HG03103 (cell line): ENCODE results near the gene C19orf47.

ENCODE experiments used
- ATAC-seq: cut with Tn5 transposase; IDR thresholded peaks from one replicate; pipeline ENCODE4 v1.9.1; 2021; ENCODE audit warnings: low read depth; ENCODE audit not compliant: unreplicated experiment

C19orf47 gene

DNA sequence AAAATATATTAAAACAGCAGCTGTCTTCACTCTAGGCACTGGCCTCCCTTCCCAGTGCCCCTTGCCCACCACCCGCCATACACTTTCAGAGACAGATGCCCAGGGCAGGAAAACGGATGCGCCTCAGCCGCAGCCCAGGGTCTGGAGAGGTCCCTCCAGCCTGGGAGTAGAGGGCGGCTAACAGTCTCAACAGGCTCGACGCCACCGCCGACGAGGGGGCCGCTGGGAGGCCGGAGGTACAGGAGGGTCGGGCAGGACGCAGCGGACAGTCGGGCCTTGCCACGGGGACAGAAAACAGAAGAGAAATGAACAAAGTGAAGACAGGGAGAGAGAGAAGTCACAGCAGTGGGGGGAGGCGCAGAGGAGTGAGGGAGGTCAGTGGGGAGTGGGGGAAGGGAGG, 27.1 kb downstream of the C19orf47 start:
- ATAC-seq = no peak

- ATAC-seq = no peak
These were observed 27.6 kb downstream of the C19orf47 start for GRCh38 chr19:40320558-40320935.

DNA sequence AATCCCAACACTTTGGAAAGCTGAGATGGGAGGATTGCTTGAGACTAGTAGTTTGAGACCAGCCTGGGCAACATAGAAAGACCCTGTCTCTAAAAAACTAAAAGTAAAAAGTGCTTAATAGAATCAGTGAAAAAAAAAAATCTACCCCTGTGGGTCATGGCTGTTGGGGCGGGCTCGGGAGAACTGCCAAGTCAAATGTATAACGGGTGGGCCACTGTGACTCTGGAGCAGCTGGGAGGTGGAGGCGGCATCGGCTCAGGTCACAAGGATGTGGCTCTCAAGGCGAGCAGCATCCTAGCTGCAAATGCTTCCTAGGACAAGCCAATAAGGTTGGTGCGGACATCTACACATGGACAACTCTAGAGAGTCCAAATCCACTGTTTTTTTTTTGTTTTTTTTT, 30.9 kb downstream of the C19orf47 start:
- ATAC-seq = no peak

DNA sequence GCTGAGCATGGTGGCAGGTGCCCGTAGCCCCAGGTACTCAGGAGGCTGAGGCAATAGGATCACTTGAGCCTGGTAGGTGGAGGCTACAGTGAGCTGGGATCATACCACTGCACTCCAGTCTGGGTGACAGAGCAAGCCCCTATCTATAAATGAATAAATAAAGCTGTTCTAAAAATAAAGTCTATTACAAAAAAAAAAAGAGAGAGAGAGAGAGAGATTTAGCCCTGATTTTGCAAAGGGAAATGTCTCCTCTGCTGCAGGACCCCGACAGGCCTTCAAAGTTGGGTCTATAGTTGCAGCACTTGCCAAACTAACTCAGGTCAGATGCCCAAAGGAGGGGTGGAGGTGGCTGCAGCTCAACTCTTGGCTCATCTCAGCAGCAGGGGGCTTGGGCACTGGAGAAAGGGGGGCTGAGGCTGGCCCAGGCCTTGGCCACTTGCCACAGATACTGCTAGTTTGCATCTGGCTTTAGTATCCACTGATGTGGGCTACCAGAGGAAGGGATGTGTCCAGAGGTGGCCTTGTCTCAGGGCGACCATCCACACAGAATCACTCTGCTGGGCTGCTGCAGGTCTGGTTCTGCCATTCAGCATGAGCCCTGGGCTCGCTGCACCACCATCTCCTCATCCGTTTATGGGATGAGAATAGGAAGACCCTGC, 32.3 kb downstream of the C19orf47 start:
- no peak for ATAC-seq

- ATAC-seq = no peak
These were observed 33.5 kb downstream of the C19orf47 start for GRCh38 chr19:40314656-40315055.

- no peak for ATAC-seq
These were observed 34.8 kb downstream of the C19orf47 start for GRCh38 chr19:40313229-40313983.

DNA sequence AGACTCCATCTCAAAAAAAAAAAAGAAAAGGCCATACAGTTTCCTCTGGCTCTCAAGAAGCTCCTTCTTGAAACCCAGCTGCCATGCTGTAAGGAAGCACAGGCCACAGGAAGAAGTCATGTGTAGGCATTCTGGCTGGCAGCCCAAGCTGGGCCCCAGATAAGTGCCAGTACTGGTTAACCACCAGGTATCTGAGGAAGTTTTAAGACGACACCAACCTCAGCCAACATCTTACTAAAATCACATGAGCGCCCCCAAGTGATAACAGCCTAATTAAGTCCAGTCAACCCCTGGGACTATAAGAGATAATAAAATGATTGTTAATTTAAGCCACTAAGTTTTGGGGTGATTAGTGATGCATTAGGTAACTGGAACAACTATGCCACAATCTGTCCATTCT, 35.7 kb downstream of the C19orf47 start:
- ATAC-seq = no peak

GRCh38 chr19:40309666-40310065, 38.5 kb downstream of the C19orf47 start:
- no peak for ATAC-seq

- ATAC-seq = no peak
These were observed 42.8 kb downstream of the C19orf47 start for GRCh38 chr19:40305403-40305802.

- no peak for ATAC-seq
These were observed 43.9 kb downstream of the C19orf47 start for GRCh38 chr19:40304306-40304705.

GRCh38 chr19:40303765-40304164, 44.4 kb downstream of the C19orf47 start:
- ATAC-seq = no peak

GRCh38 chr19:40302224-40303011, 45.8 kb downstream of the C19orf47 start:
- no peak for ATAC-seq

- ATAC-seq = no peak
These were observed 47.5 kb downstream of the C19orf47 start for GRCh38 chr19:40300668-40301067.

GRCh38 chr19:40298026-40298425, 50.2 kb downstream of the C19orf47 start:
- no peak for ATAC-seq

- no peak for ATAC-seq
These were observed 53.6 kb downstream of the C19orf47 start for GRCh38 chr19:40294560-40294959.

GRCh38 chr19:40286971-40287421, 61.2 kb downstream of the C19orf47 start:
- ATAC-seq = no peak

DNA sequence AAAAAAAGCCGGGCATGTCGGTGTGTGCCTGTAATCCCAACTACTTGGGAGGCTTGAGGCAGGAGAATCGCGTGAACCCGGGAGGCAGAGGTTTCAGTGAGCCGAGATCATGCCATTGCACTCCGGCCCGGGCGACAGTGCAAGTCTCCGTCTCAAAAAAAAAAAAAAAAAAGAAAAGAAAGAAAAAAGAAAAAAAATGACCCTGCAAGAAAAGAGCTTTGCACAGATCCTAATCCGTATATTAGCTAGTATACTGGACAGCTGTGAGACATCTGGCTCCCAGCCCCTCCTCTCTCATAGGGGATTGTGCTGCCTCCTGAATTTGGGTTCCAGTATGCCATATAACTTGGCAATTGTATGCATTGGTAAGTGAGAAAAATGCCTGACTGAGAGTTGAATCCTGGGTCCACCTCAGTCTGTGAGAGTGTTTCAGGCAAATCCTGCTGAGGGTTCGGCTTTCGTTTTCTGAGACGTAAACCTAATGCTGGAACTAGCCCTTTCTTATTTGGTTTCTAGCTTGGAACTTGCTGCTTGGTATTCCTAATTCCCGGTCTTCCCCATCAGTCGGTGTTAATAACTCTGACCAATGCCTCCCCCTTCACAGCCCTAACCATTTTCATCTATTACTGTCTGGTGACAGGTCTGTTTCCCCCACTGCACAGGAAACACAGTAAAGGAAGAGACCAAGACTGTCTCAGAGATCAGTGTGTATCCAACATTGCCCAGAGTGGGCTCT, 61.8 kb downstream of the C19orf47 start:
- ATAC-seq = no peak

- ATAC-seq = peak; percentile 65
These were observed 62.6 kb downstream of the C19orf47 start for GRCh38 chr19:40285353-40286234.

- peak; percentile 13 for ATAC-seq
These were observed 63.5 kb downstream of the C19orf47 start, which contains the start of gene AKT2 for GRCh38 chr19:40284501-40285352. AKT2 (minus strand) TSS chr19:40285345; CDS start chr19:40265267, 20,078 bp downstream.
